ENCODE data around the gene ZNF185. TPM values are rescaled to one million over a fixed set of nuclear protein-coding genes. Genes with fewer than 3 reads are reported as not detected.

The ZNF185 gene
- total and polyA plus RNA-seq, 10 of the 15 experiments (the other 5 are each of a cell fraction or from before 2014, with no cell fraction given) = 0.23 to 1.3 (median 0.55) TPM

DNA sequence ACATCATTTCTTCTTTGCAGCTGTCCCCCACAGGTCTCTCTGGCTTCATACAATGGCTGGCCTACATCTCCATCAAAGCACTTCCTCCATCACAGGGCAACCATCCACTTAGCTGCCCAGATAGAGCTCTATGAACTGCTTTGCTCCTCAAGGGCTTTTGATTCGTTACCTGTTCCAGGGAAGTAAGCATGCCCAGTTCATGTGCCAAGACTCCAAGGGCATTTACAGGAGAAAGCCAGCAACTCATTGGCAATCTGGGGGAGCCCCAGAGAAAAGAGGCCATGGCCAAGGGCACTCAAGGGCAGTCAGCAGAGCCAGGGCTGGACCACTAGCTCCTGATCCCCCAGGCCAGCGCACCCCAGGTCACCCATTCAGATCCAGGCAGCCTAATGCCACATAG is 24.5 kb upstream of the ZNF185 start (continued):
- no peak for TF ChIP-seq IRF3 (IDR thresholded peaks at IDR 0.05)
- TF ChIP-seq NFYA (IDR thresholded peaks at IDR 0.05; ENCODE audit: borderline replicate concordance, low read depth, low read length) = no peak
- TF ChIP-seq BCL11A (IDR thresholded peaks at IDR 0.05; ENCODE audit: low read depth, low read length) = no peak

- no peaks in the 10 kb centered on the region; the same call in 2 of the 3 replicates for H3K9me3 ChIP-seq (replicated peaks; ENCODE audit: control insufficient read depth, insufficient read depth, low read length)
- H2AFZ ChIP-seq (ENCODE audit: control insufficient read depth, low read depth, low read length) = no peak overlapping the region
- no peak overlapping the region for H3K4me2 ChIP-seq (ENCODE audit: control insufficient read depth, insufficient read depth)
- no peak overlapping the region for H3K4me3 ChIP-seq
- CTCF ChIA-PET = no interaction called here
- SMC1A ChIA-PET (ENCODE audit: uncharacterized antibody, unreplicated experiment) = no interaction called here
- H3K4me1 ChIP-seq (ENCODE audit: control insufficient read depth, insufficient read depth, low read length) = no peaks in the 10 kb centered on the region
- ATAC-seq (no peak), FAIRE-seq (no peak), DNase-seq (ENCODE audit: low read depth, low spot score) (no peak)
- intact Hi-C loops (cut with micrococcal nuclease; ENCODE audit: unreplicated experiment) = no loop called here
- no peak overlapping the region for H3K9ac ChIP-seq (ENCODE audit: control insufficient read depth, insufficient read depth, low read length)
- in situ Hi-C loops (cut with MboI) = no loop called here
- no TSS peak for BruUV-seq (replicated peaks)
- no peaks in the 10 kb centered on the region for H3K36me3 ChIP-seq (ENCODE audit: control insufficient read depth in 2 of 2, insufficient read depth in 2 of 2, low read length in 1 of 2)
- no peaks in the 10 kb centered on the region for H3K27me3 ChIP-seq (replicated peaks in 1 of 2; ENCODE audit: control insufficient read depth in 2 of 2, insufficient read depth in 2 of 2, low read length in 1 of 2)
- no peaks in the 10 kb centered on the region for H3K79me2 ChIP-seq (ENCODE audit: control insufficient read depth, insufficient read depth, low read length)
- WGBS (ENCODE audit: insufficient coverage, insufficient replicate concordance, low lambda C conversion rate, missing lambda C conversion rate) = 34% methylated on average over 10 of the region's 10 CpGs
- POLR2A ChIA-PET = no interaction called here
- no peak overlapping the region for H3K27ac ChIP-seq (ENCODE audit: control insufficient read depth, insufficient read depth)
- RAD21 ChIA-PET (ENCODE audit: unreplicated experiment) = no interaction called here
- no peaks in the 10 kb centered on the region for H4K20me1 ChIP-seq (ENCODE audit: control insufficient read depth, insufficient read depth)
- TF ChIP-seq SIN3A (IDR thresholded peaks at IDR 0.05; ENCODE audit: low read depth, low read length) (no peak), HDGF (IDR thresholded peaks at IDR 0.05) (no peak), ZBED1 (IDR thresholded peaks at IDR 0.05; ENCODE audit: borderline replicate concordance) (no peak), SMAD5 (IDR thresholded peaks at IDR 0.05; ENCODE audit: low read depth) (no peak), GATAD2B (conservative IDR thresholded peaks at IDR 0.05; ENCODE audit: low read depth) (no peak), EZH2 (IDR thresholded peaks at IDR 0.05; ENCODE audit: borderline replicate concordance, control insufficient read depth, low read depth, low read length) (no peak), RUNX3 (IDR thresholded peaks at IDR 0.05; ENCODE audit: low read length) (no peak), E4F1 (IDR thresholded peaks at IDR 0.05; ENCODE audit: borderline replicate concordance, partially characterized antibody) (no peak), JUNB (IDR thresholded peaks at IDR 0.05) (no peak), TBL1XR1 (IDR thresholded peaks at IDR 0.05; ENCODE audit: low read depth, low read length) (no peak), SMAD1 (IDR thresholded peaks at IDR 0.05; ENCODE audit: low read depth, partially characterized antibody) (no peak), CREB1 (IDR thresholded peaks at IDR 0.05; ENCODE audit: low read depth) (no peak), KDM1A (IDR thresholded peaks at IDR 0.05; ENCODE audit: borderline replicate concordance) (no peak), PML (IDR thresholded peaks at IDR 0.05; ENCODE audit: low read length) (no peak), DPF2 (IDR thresholded peaks at IDR 0.05) (no peak), SMARCA5 (IDR thresholded peaks at IDR 0.05) (no peak), SKIL (IDR thresholded peaks at IDR 0.05; ENCODE audit: low read depth, poor library complexity, severe bottlenecking) (no peak)
Observed at GRCh38 chrX:152876931-152877840, 20.7 kb upstream of the ZNF185 start.

All from GM12878 (cell line).